SK-N-SH (cell line): ENCODE results near the gene ARV1. TPM values are rescaled to one million over a fixed set of nuclear protein-coding genes. Genes with fewer than 3 reads are reported as not detected.
A peak's percentile ranks its signal among the peaks of the same experiment; 100 is the strongest.

Experiments used
- CTCF ChIA-PET: fragments of 300-600, 350-600 bp; formaldehyde crosslinking; extraction: SDS; loops from one replicate; lab custom pipeline; 2021; lab: Yijun Ruan, JAX
- POLR2A ChIA-PET: fragments of 350-600 bp; sonication (Branson Sonifier 250); formaldehyde crosslinking; extraction: SDS; loops from one replicate; lab custom pipeline; 2020; ENCODE audit warnings: antibody characterized with exemption, inconsistent platforms; lab: Yijun Ruan, JAX
- DNase-seq: peaks from one replicate; pipeline ENCODE4 v3.0.0; 2012
- H2AFZ ChIP-seq: fragments of 200-600 bp; sonication (generic); 2 replicates; pipeline ENCODE4 v1.8.1; 2016; ENCODE audit warnings: antibody characterized with exemption, mild to moderate bottlenecking, low read depth
- H3F3A ChIP-seq: fragments of 200-600 bp; sonication (generic); replicated peaks from 2 replicates; pipeline ENCODE3; 2016; ENCODE audit warnings: antibody characterized with exemption, mild to moderate bottlenecking; ENCODE audit not compliant: insufficient read depth
- H3K27ac ChIP-seq, 2 experiments: fragments of 200-500 bp in 1 of 2; fragments of 200-600 bp in 1 of 2; sonication (Bioruptor generic) in 1 of 2; sonication (generic), shearing (Covaris generic) in 1 of 2; 2 replicates each; pipeline versions ENCODE4 v1.5.1 to v1.6.1; 2014 to 2016; ENCODE audit warnings: low read depth in 2 of 2, inconsistent platforms in 1 of 2, low read length in 1 of 2, mild to moderate bottlenecking in 1 of 2, mixed read lengths in 1 of 2
- H3K27me3 ChIP-seq: fragments of 200-600 bp; sonication (generic), shearing (Covaris generic); 2 replicates; pipeline ENCODE4 v1.6.1; 2016; ENCODE audit warnings: mixed run types; ENCODE audit not compliant: insufficient read depth
- H3K36me3 ChIP-seq, 2 experiments: fragments of 200-500 bp in 1 of 2; fragments of 200-600 bp in 1 of 2; sonication (Bioruptor generic) in 1 of 2; sonication (generic) in 1 of 2; replicated peaks in 1 of 2; 2 replicates each; pipeline versions ENCODE3 to v1.5.1; 2014 to 2016; ENCODE audit warnings: low read length in 1 of 2, mild to moderate bottlenecking in 1 of 2; ENCODE audit not compliant: insufficient read depth in 2 of 2, control insufficient read depth in 1 of 2
- H3K4me1 ChIP-seq, 2 experiments: fragments of 200-500 bp in 1 of 2; fragments of 200-600 bp in 1 of 2; sonication (Bioruptor generic) in 1 of 2; sonication (generic), shearing (Covaris generic) in 1 of 2; 2 replicates each; pipeline versions ENCODE4 v1.5.1 to v1.6.1; 2014 to 2016; ENCODE audit warnings: low read depth in 1 of 2, low read length in 1 of 2, mixed run types in 1 of 2; ENCODE audit not compliant: insufficient read depth in 2 of 2, control insufficient read depth in 1 of 2
- H3K4me2 ChIP-seq: fragments of 200-600 bp; sonication (generic), shearing (Covaris generic); 2 replicates; pipeline ENCODE4 v1.6.1; 2017; ENCODE audit warnings: mixed run types
- H3K4me3 ChIP-seq, 2 experiments: fragments of 200-500 bp in 1 of 2; fragments of 200-600 bp in 1 of 2; sonication (Bioruptor generic) in 1 of 2; sonication (generic), shearing (Covaris generic) in 1 of 2; 2 replicates each; pipeline versions ENCODE4 v1.5.1 to v1.8.1; 2014 to 2016; ENCODE audit warnings: low read depth in 2 of 2, inconsistent platforms in 1 of 2, low read length in 1 of 2, mild to moderate bottlenecking in 1 of 2, mixed read lengths in 1 of 2, moderate library complexity in 1 of 2
- H3K79me2 ChIP-seq: fragments of 200-600 bp; sonication (generic); 2 replicates; pipeline ENCODE4 v1.8.1; 2017; ENCODE audit warnings: mild to moderate bottlenecking; ENCODE audit not compliant: insufficient read depth
- H3K9ac ChIP-seq: fragments of 200-600 bp; sonication (generic); 2 replicates; pipeline ENCODE4 v1.6.1; 2017; ENCODE audit warnings: mixed run types
- H3K9me2 ChIP-seq: fragments of 200-600 bp; sonication (generic); 2 replicates; pipeline ENCODE4 v1.6.1; 2017; ENCODE audit warnings: mixed run types
- H3K9me3 ChIP-seq: fragments of 200-600 bp; sonication (generic); 2 replicates; pipeline ENCODE4 v1.6.1; 2017; ENCODE audit warnings: mixed run types, mild to moderate bottlenecking, moderate library complexity
- H4K20me1 ChIP-seq: fragments of 200-600 bp; sonication (generic); 2 replicates; pipeline ENCODE4 v1.6.1; 2017; ENCODE audit warnings: mild to moderate bottlenecking, mixed run types; ENCODE audit not compliant: insufficient read depth
- CTCF ChIP-seq: fragments of 200-600 bp; sonication (generic); IDR thresholded peaks from 2 replicates; pipeline ENCODE4 v1.6.1; 2017; ENCODE audit warnings: antibody characterized with exemption, mild to moderate bottlenecking, moderate library complexity
- EZH2phosphoT487 ChIP-seq: fragments of 200-600 bp; sonication (generic); IDR thresholded peaks from 2 replicates; pipeline ENCODE4 v1.6.1; 2017; ENCODE audit warnings: low read depth, mixed run types, mild to moderate bottlenecking, antibody characterized with exemption, moderate library complexity, borderline replicate concordance
- FOSL2 ChIP-seq: IDR thresholded peaks from 2 replicates; pipeline ENCODE4 v1.4.0; 2012; ENCODE audit warnings: low read depth, mild to moderate bottlenecking, moderate library complexity, borderline replicate concordance
- GABPA ChIP-seq: IDR thresholded peaks from 2 replicates; pipeline ENCODE4 v1.4.0; 2012; ENCODE audit warnings: low read depth, mild to moderate bottlenecking
- GATA2 ChIP-seq: sonication (generic); formaldehyde crosslinking; IDR thresholded peaks from 2 replicates; pipeline ENCODE4 v1.5.0; 2020; ENCODE audit warnings: mild to moderate bottlenecking, missing genetic modification reagents
- MAX ChIP-seq: IDR thresholded peaks from 2 replicates; pipeline ENCODE4 v1.4.0; 2012; ENCODE audit warnings: low read depth
- MXI1 ChIP-seq: IDR thresholded peaks from 2 replicates; pipeline ENCODE4 v1.6.1; 2012; ENCODE audit warnings: mild to moderate bottlenecking, low read depth, low read length, improper control_type of control experiment
- NRF1 ChIP-seq: IDR thresholded peaks from 2 replicates; pipeline ENCODE4 v1.6.1; 2012; ENCODE audit warnings: low read depth, mild to moderate bottlenecking, low read length
- PBX3 ChIP-seq: IDR thresholded peaks from 2 replicates; pipeline ENCODE4; 2012
- POLR2AphosphoS5 ChIP-seq: IDR thresholded peaks from 2 replicates; pipeline ENCODE4 v1.6.1; 2012; ENCODE audit warnings: low read depth, low read length
- RCOR1 ChIP-seq: fragments of 150-350 bp; IDR thresholded peaks from 2 replicates; pipeline ENCODE4 v1.6.1; 2017; ENCODE audit warnings: antibody characterized with exemption, low read length
- REST ChIP-seq: IDR thresholded peaks from 2 replicates; pipeline ENCODE4 v1.6.1; 2012; ENCODE audit warnings: mild to moderate bottlenecking, low read depth, low read length, moderate library complexity
- RFX5 ChIP-seq: IDR thresholded peaks from 2 replicates; pipeline ENCODE4 v1.6.1; 2012; ENCODE audit warnings: mild to moderate bottlenecking, improper control_type of control experiment, low read length
- SMC3 ChIP-seq: IDR thresholded peaks from 2 replicates; pipeline ENCODE4 v1.6.1; 2012; ENCODE audit warnings: low read depth, low read length, improper control_type of control experiment
- TEAD4 ChIP-seq: IDR thresholded peaks from 2 replicates; pipeline ENCODE4 v1.4.0; 2012; ENCODE audit warnings: mild to moderate bottlenecking, borderline replicate concordance; ENCODE audit not compliant: insufficient read depth
- USF1 ChIP-seq: IDR thresholded peaks from 2 replicates; pipeline ENCODE4 v1.4.0; 2012; ENCODE audit warnings: low read depth, borderline replicate concordance
- USF2 ChIP-seq: fragments of 150-350 bp; IDR thresholded peaks from 2 replicates; pipeline ENCODE4 v1.6.1; 2017; ENCODE audit warnings: antibody characterized with exemption, low read length, low read depth, borderline replicate concordance
- YY1 ChIP-seq: IDR thresholded peaks from 2 replicates; pipeline ENCODE4 v1.4.0; 2012; ENCODE audit warnings: low read depth, mild to moderate bottlenecking
- ZBTB33 ChIP-seq: IDR thresholded peaks from 2 replicates; pipeline ENCODE4 v1.4.0; 2012; ENCODE audit warnings: low read depth, borderline replicate concordance
- WGBS: methylation state at CpG from one replicate; pipeline ENCODE4 v1.1.6; 2017; ENCODE audit warnings: low lambda C conversion rate; 5-methylcytosine and 5-hydroxymethylcytosine counted together
- polyA plus RNA-seq, 3 experiments: library from polyadenylated mRNA; depleted of rRNA; stranded (reverse); fragments of >200 nt; gene quantifications; 2 replicates each; pipeline ENCODE4 v1.2.3, GENCODE V29; 2012

The ARV1 gene
- 26.7 and 34.7 TPM in 2 replicates for polyA plus RNA-seq (2012; rRNA removed)
- polyA plus RNA-seq (2012; cell fraction: cytosol; rRNA removed), result 38.9 and 48.4 TPM in 2 replicates
- 8.4 and 18.6 TPM in 2 replicates for polyA plus RNA-seq (2012; cell fraction: nucleus; rRNA removed)

GRCh38 chr1:230978491-230979388, at the start of gene ARV1, which contains the start of gene TTC13:
TSS of gene ARV1 (plus strand) at chr1:230979094. CDS start at chr1:230979106, 12 bp downstream.
TSS of gene TTC13 (minus strand) at chr1:230978861. CDS start at chr1:230978830, 31 bp downstream.
- peaks cover 0 to 13% of the 10 kb centered on the region in 2 experiments; a peak in 3 of 4 replicates for H3K4me1 ChIP-seq
- WGBS, result under 1% methylated on average over 34 of the region's 79 CpGs
- H3K36me3 ChIP-seq, result peaks cover 6 to 26% of the 10 kb centered on the region in 2 experiments
- H3K9me3 ChIP-seq, result no peaks in the 10 kb centered on the region
- H3K9me2 ChIP-seq, result no peaks in the 10 kb centered on the region
- peak within 1 kb of the TSS; percentile 64 for H3K9ac ChIP-seq
- ChIA-PET POLR2A (interaction anchor here (1.2 kb wide), 1 partner anchor 237 kb away, joined by 3 read pairs; no protein-coding TSS in a partner anchor), CTCF (interaction anchor here (0.6 to 1.8 kb wide), 15 partner anchors 9 to 336 kb away, joined by 3 to 7 read pairs (median 4); partner anchors contain the start of gene COG2)
- H3K79me2 ChIP-seq, result peaks cover 48% of the 10 kb centered on the region
- no peaks in the 10 kb centered on the region for H4K20me1 ChIP-seq
- peak within 1 kb of the TSS in 1 of 2 experiments; percentile 76; a peak in 3 of 4 replicates for H3K27ac ChIP-seq
- H3K27me3 ChIP-seq, result no peaks in the 10 kb centered on the region
- H3K4me2 ChIP-seq, result peak within 1 kb of the TSS; percentile 80
- DNase-seq, result peak; percentile 98
- H3K4me3 ChIP-seq, result peak within 1 kb of the TSS; percentile 85 to 92
- H2AFZ ChIP-seq, result peak within 1 kb of the TSS; percentile 92
- no peaks in the 10 kb centered on the region for H3F3A ChIP-seq
- no peak for TF ChIP-seq REST
- peak; percentile 77; the same call in 1 of the 2 replicates for TF ChIP-seq YY1
- TF ChIP-seq EZH2phosphoT487, result no peak
- TF ChIP-seq ZBTB33, result no peak
- peak; percentile 75 for TF ChIP-seq MAX
- TF ChIP-seq GATA2, result peak; percentile 60
- TF ChIP-seq CTCF, result peak; percentile 36; the same call in 1 of the 2 replicates
- TF ChIP-seq USF2, result no peak
- peak; percentile 30; the same call in 1 of the 2 replicates for TF ChIP-seq SMC3
- TF ChIP-seq USF1, result no peak
- TF ChIP-seq RFX5, result no peak
- peak; percentile 45; the same call in 1 of the 2 replicates for TF ChIP-seq RCOR1
- peak; percentile 82 for TF ChIP-seq MXI1
- TF ChIP-seq PBX3, result no peak
- peak; percentile 90 for TF ChIP-seq GABPA
- no peak for TF ChIP-seq TEAD4
- TF ChIP-seq FOSL2, result no peak
- peak; percentile 90 for TF ChIP-seq POLR2AphosphoS5
- peak; percentile 84 for TF ChIP-seq NRF1
